LNCAP (cell line): ENCODE results near the gene RAB4B.

Source experiments
- TF ChIP-seq, protein P1 (sequence below): fragments of 450-650 bp; IDR thresholded peaks from 2 replicates; pipeline ENCODE4 v1.5.1; 2017; ENCODE audit warnings: mild to moderate bottlenecking

RAB4B gene

DNA sequence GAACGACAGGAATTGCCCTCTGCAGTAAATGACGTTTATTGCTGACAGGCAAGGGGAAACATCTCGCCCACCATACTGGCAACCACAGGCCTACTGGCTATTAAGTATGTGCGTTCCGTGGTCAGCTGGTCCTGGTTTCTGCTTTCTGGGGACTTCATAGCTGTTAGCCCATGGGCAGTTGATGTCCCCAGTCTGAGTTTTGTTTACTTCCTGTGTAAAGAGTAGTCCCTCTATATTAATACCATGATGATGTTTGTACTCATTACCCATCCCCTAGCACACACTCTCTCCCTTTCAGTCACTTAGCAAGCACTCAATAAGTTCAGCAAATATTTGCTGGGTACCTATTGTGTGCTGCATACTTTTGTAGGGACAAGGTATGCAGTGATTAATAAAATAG, 9.2 kb upstream of the RAB4B start:
- TF ChIP-seq, protein P1, sequence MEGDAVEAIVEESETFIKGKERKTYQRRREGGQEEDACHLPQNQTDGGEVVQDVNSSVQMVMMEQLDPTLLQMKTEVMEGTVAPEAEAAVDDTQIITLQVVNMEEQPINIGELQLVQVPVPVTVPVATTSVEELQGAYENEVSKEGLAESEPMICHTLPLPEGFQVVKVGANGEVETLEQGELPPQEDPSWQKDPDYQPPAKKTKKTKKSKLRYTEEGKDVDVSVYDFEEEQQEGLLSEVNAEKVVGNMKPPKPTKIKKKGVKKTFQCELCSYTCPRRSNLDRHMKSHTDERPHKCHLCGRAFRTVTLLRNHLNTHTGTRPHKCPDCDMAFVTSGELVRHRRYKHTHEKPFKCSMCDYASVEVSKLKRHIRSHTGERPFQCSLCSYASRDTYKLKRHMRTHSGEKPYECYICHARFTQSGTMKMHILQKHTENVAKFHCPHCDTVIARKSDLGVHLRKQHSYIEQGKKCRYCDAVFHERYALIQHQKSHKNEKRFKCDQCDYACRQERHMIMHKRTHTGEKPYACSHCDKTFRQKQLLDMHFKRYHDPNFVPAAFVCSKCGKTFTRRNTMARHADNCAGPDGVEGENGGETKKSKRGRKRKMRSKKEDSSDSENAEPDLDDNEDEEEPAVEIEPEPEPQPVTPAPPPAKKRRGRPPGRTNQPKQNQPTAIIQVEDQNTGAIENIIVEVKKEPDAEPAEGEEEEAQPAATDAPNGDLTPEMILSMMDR = no peak

DNA sequence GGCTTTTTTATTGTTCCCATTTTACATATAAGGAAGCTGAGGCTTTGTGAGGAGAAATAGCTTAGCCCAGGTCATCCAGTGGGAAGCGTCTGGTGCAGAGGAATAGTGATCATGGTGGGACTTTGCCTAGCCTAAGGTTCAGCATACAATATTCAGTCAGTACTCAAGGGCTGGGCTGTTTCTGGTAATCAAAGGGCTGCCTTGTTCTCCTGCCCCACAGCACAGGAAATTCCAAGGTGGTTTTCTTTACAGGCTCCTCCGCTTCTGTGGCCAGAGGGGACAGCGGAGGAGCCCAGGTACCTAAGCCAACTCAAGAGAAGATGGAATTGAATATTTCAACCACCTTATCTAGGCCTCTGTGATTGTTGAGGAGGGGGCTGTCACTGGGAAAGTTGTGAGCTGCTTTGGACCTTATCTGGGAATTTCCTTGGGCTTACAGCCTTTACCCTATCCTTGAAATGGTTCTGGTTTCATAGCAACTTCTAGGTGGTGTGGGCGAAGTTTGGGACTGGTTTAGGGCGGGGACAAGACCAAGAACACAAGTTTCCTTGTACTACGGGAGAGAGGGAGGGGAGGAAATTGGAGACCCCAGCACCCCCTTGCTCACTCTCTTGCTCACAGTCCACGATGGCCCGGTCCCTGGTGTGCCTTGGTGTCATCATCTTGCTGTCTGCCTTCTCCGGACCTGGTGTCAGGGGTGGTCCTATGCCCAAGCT, 3.0 kb upstream of the RAB4B start, which contains the start of gene MIA:
MIA (plus strand) TSS at position 606 of the 716 bp plus-strand sequence; CDS start at position 628, 22 bp downstream.
- TF ChIP-seq, protein P1 = no peak

DNA sequence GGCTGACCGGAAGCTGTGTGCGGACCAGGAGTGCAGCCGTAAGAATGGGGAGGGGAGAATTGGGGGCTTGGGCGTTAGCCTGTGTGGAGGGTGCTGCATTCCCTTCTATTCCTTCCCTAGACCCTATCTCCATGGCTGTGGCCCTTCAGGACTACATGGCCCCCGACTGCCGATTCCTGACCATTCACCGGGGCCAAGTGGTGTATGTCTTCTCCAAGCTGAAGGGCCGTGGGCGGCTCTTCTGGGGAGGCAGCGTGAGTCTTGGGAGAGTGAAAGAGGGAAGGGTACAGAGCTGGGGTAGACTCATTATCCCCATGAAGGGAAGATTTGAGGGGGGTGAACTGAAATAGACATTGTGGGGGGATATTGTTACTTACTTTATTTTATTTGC, 2.4 kb upstream of the RAB4B start:
- TF ChIP-seq, protein P1 = no peak

DNA sequence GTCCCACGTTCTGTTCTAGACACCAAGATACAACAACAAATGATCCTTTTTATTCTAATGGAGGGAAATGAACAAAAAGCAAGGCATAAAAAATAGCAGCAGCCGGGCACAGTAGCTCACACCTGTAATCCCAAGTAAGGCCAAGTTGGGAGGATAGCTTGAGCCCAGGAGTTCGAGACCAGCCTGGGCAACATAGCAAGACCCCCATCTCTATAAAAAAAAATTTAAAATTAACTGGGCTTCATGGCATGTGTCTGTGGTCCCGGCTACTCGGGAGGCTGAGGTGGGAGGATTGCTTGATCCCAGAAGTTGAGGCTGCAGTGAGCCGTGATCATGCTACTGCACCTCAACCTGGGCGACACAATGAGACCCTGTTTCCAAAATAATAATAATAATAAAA, 1.7 kb upstream of the RAB4B start:
- TF ChIP-seq, protein P1 = no peak

DNA sequence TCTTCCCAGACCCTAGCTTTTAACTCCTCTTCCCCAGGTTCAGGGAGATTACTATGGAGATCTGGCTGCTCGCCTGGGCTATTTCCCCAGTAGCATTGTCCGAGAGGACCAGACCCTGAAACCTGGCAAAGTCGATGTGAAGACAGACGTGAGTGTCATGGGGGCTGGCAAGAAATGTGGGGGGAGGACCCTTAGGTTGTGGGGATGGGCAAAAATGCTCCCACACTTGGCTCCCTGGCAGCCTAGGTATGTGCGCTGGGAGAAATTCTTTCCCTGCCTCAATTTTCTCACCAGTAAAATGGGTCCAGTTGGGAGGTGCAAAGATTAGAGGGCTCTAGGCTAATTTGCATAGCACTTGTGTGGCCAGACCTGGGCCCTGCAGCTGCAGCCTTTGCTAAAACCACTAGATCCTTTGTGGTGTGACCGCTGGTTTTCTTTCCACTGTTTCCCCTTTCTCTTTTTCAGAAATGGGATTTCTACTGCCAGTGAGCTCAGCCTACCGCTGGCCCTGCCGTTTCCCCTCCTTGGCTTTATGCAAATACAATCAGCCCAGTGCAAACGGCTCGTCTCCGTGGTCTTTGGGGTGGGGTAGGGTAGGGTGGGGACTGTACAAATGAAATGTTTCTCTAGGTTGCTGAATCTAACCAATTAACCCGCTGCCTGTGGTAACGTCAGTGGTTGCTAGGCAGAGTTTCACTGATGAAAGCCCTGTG, 959 bp upstream of the RAB4B start:
- TF ChIP-seq, protein P1 = no peak

DNA sequence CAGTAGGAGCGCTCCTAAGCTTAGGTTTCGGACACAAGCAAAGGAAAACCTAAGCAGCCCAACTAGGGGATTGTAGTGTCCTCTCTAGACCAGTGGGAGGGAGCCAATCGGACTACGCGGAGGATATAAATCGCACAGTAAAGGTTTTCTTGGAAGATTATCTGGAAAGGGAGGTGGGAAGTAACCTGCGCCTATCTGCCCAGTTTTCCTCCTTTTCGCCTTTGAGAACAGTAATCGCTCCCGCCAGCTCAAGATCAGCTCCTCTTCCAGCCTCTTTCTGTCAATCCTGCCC, 456 bp upstream of the RAB4B start:
- TF ChIP-seq, protein P1 = no peak

DNA sequence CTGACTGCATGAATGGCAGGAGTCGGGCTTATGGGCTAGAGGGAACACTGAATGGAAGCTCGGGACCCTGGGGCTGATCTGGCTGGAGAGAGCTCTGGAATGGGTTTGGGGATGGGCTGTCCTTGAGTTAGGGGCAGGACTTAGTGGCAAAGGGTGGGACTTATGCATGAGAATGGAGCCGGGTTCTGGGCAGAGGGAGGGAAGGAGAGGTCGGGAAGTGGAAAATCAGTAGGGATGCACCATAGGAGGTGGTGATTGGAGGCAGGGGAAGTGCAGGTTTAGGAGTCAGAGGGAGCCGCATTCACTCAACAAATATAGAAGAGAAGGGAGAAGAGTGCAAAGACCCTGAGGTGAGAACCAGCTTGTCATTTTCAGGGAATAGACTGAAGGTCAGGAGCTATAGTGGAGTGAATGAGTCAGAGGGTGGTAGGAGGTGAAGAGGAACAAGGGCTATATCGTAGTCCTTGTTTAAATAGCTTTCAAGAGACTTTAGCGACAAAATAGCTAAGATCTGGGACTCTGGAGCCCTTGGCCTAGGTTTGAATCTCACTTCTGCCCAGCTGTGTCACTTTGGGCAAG, 748 bp downstream of the RAB4B start:
- TF ChIP-seq, protein P1 = no peak
